Measurements from ENCODE around the gene IMPA2.
"Not testable (repeated sequence)": the region's sequence is repeated elsewhere in the genome, so short reads cannot be mapped to it uniquely, and the experiment has no call there.

Gene IMPA2

GRCh38 chr18:11956371-11957308 is 24.7 kb upstream of the IMPA2 start:
- Histone ChIP-seq H3K4me1 (ENCODE audit: control insufficient read depth, low read length) (no peaks in the 10 kb centered on the region), H3F3A (ENCODE audit: control insufficient read depth, insufficient read depth) (no peaks in the 10 kb centered on the region), H4K20me1 (ENCODE audit: control insufficient read depth, insufficient read depth, low read depth, low read length) (no peaks in the 10 kb centered on the region), H3K9me2 (replicated peaks; ENCODE audit: control insufficient read depth, low read length) (no peaks in the 10 kb centered on the region), H3K9me3 (ENCODE audit: control insufficient read depth, insufficient read depth, low read length) (peaks cover 10% of the 10 kb centered on the region), H3K27me3 (ENCODE audit: control insufficient read depth, low read length) (no peaks in the 10 kb centered on the region), H3K4me3 (ENCODE audit: low read length) (no peak overlapping the region), H3K4me2 (ENCODE audit: low read length) (no peak overlapping the region), H3K27ac (ENCODE audit: low read depth, low read length) (no peak overlapping the region), H3K36me3 (ENCODE audit: control insufficient read depth, low read length) (no peaks in the 10 kb centered on the region), H3K79me2 (ENCODE audit: control insufficient read depth, low read length) (no peaks in the 10 kb centered on the region)
- TF ChIP-seq CTCF (IDR thresholded peaks at IDR 0.05; ENCODE audit: low read depth, low read length, poor library complexity, severe bottlenecking), result no peak
- TF ChIP-seq EZH2phosphoT487 (IDR thresholded peaks at IDR 0.05; ENCODE audit: borderline replicate concordance, low read length), result no peak

- Histone ChIP-seq H4K20me1 (ENCODE audit: control insufficient read depth, insufficient read depth, low read depth, low read length) (no peaks in the 10 kb centered on the region), H3K79me2 (ENCODE audit: control insufficient read depth, low read length) (no peaks in the 10 kb centered on the region), H3K9me2 (replicated peaks; ENCODE audit: control insufficient read depth, low read length) (no peaks in the 10 kb centered on the region), H3K4me3 (ENCODE audit: low read length) (no peak overlapping the region), H3K4me2 (ENCODE audit: low read length) (no peak overlapping the region), H3K27me3 (ENCODE audit: control insufficient read depth, low read length) (no peaks in the 10 kb centered on the region), H3K27ac (ENCODE audit: low read depth, low read length) (no peak overlapping the region), H3K4me1 (ENCODE audit: control insufficient read depth, low read length) (no peaks in the 10 kb centered on the region), H3K36me3 (ENCODE audit: control insufficient read depth, low read length) (no peaks in the 10 kb centered on the region), H3F3A (ENCODE audit: control insufficient read depth, insufficient read depth) (no peaks in the 10 kb centered on the region), H3K9me3 (ENCODE audit: control insufficient read depth, insufficient read depth, low read length) (peaks cover 10% of the 10 kb centered on the region)
- TF ChIP-seq EZH2phosphoT487 (IDR thresholded peaks at IDR 0.05; ENCODE audit: borderline replicate concordance, low read length), result no peak
- TF ChIP-seq CTCF (IDR thresholded peaks at IDR 0.05; ENCODE audit: low read depth, low read length, poor library complexity, severe bottlenecking), result no peak
These were observed 23.7 kb upstream of the IMPA2 start for GRCh38 chr18:11957636-11958035.

GRCh38 chr18:11959651-11960050 is 21.7 kb upstream of the IMPA2 start:
- not testable (repeated sequence) for H3F3A ChIP-seq (ENCODE audit: control insufficient read depth, insufficient read depth); H4K20me1 ChIP-seq (ENCODE audit: control insufficient read depth, insufficient read depth, low read depth, low read length); H3K27me3 ChIP-seq (ENCODE audit: control insufficient read depth, low read length); H3K4me3 ChIP-seq (ENCODE audit: low read length); H3K4me1 ChIP-seq (ENCODE audit: control insufficient read depth, low read length); H3K27ac ChIP-seq (ENCODE audit: low read depth, low read length); H3K36me3 ChIP-seq (ENCODE audit: control insufficient read depth, low read length); H3K9me2 ChIP-seq (replicated peaks; ENCODE audit: control insufficient read depth, low read length); H3K79me2 ChIP-seq (ENCODE audit: control insufficient read depth, low read length); H3K4me2 ChIP-seq (ENCODE audit: low read length)
- H3K9me3 ChIP-seq (ENCODE audit: control insufficient read depth, insufficient read depth, low read length), result peaks cover 10% of the 10 kb centered on the region

- Histone ChIP-seq H3K79me2 (ENCODE audit: control insufficient read depth, low read length) (no peaks in the 10 kb centered on the region), H3K9me3 (ENCODE audit: control insufficient read depth, insufficient read depth, low read length) (peaks cover 10% of the 10 kb centered on the region), H3K4me2 (ENCODE audit: low read length) (no peak overlapping the region), H3K27ac (ENCODE audit: low read depth, low read length) (no peak overlapping the region), H3K9me2 (replicated peaks; ENCODE audit: control insufficient read depth, low read length) (no peaks in the 10 kb centered on the region), H3K4me3 (ENCODE audit: low read length) (no peak overlapping the region), H3F3A (ENCODE audit: control insufficient read depth, insufficient read depth) (no peaks in the 10 kb centered on the region), H3K36me3 (ENCODE audit: control insufficient read depth, low read length) (no peaks in the 10 kb centered on the region), H4K20me1 (ENCODE audit: control insufficient read depth, insufficient read depth, low read depth, low read length) (no peaks in the 10 kb centered on the region), H3K4me1 (ENCODE audit: control insufficient read depth, low read length) (no peaks in the 10 kb centered on the region), H3K27me3 (ENCODE audit: control insufficient read depth, low read length) (no peaks in the 10 kb centered on the region)
- no peak for TF ChIP-seq EZH2phosphoT487 (IDR thresholded peaks at IDR 0.05; ENCODE audit: borderline replicate concordance, low read length)
- no peak for TF ChIP-seq CTCF (IDR thresholded peaks at IDR 0.05; ENCODE audit: low read depth, low read length, poor library complexity, severe bottlenecking)
These were observed 20.4 kb upstream of the IMPA2 start for GRCh38 chr18:11960743-11961380.

All from DOHH2 (cell line).